Measurements from ENCODE around the gene SLC35F3.

Gene SLC35F3

GRCh38 chr1:234214129-234214910 is 309.8 kb downstream of the SLC35F3 start:
- TF ChIP-seq SIN3A (IDR thresholded peaks at IDR 0.05; ENCODE audit: borderline replicate concordance, insufficient read depth, low read length) (no peak), FOXP2 (optimal IDR thresholded peaks at IDR 0.05; ENCODE audit: borderline replicate concordance, extremely low read depth, extremely low read length, insufficient read depth) (no peak)

GRCh38 chr1:234214911-234215892 is 310.7 kb downstream of the SLC35F3 start:
- no peak for TF ChIP-seq TAF1 (IDR thresholded peaks at IDR 0.05; ENCODE audit: borderline replicate concordance, insufficient read depth, low read length)
- no peak for TF ChIP-seq FOXP2 (optimal IDR thresholded peaks at IDR 0.05; ENCODE audit: borderline replicate concordance, extremely low read depth, extremely low read length, insufficient read depth)
- TF ChIP-seq SIN3A (IDR thresholded peaks at IDR 0.05; ENCODE audit: borderline replicate concordance, insufficient read depth, low read length) = no peak
- TF ChIP-seq POLR2AphosphoS5 (IDR thresholded peaks at IDR 0.05; ENCODE audit: low read depth, low read length) = no peak
- no peak for TF ChIP-seq REST (IDR thresholded peaks at IDR 0.05; ENCODE audit: insufficient read depth in 1 of 2, low read depth in 2 of 2, low read length in 2 of 2)

- TF ChIP-seq REST (IDR thresholded peaks at IDR 0.05; ENCODE audit: insufficient read depth in 1 of 2, low read depth in 2 of 2, low read length in 2 of 2) (no peak), TAF1 (IDR thresholded peaks at IDR 0.05; ENCODE audit: borderline replicate concordance, insufficient read depth, low read length) (no peak), SIN3A (IDR thresholded peaks at IDR 0.05; ENCODE audit: borderline replicate concordance, insufficient read depth, low read length) (no peak), POLR2AphosphoS5 (IDR thresholded peaks at IDR 0.05; ENCODE audit: low read depth, low read length) (no peak), FOXP2 (optimal IDR thresholded peaks at IDR 0.05; ENCODE audit: borderline replicate concordance, extremely low read depth, extremely low read length, insufficient read depth) (no peak)
These were observed 311.7 kb downstream of the SLC35F3 start for GRCh38 chr1:234216116-234216703.

GRCh38 chr1:234217316-234217840 is 312.9 kb downstream of the SLC35F3 start:
- TF ChIP-seq REST (IDR thresholded peaks at IDR 0.05; ENCODE audit: insufficient read depth in 1 of 2, low read depth in 2 of 2, low read length in 2 of 2) = no peak
- TF ChIP-seq TAF1 (IDR thresholded peaks at IDR 0.05; ENCODE audit: borderline replicate concordance, insufficient read depth, low read length) = no peak
- no peak for TF ChIP-seq FOXP2 (optimal IDR thresholded peaks at IDR 0.05; ENCODE audit: borderline replicate concordance, extremely low read depth, extremely low read length, insufficient read depth)
- no peak for TF ChIP-seq SIN3A (IDR thresholded peaks at IDR 0.05; ENCODE audit: borderline replicate concordance, insufficient read depth, low read length)
- no peak for TF ChIP-seq POLR2AphosphoS5 (IDR thresholded peaks at IDR 0.05; ENCODE audit: low read depth, low read length)

GRCh38 chr1:234218078-234218477 is 313.6 kb downstream of the SLC35F3 start:
- no peak for TF ChIP-seq FOXP2 (optimal IDR thresholded peaks at IDR 0.05; ENCODE audit: borderline replicate concordance, extremely low read depth, extremely low read length, insufficient read depth)

Measured in PFSK-1 (cell line).